T-cell (primary cell): ENCODE measurements around the gene ZFC3H1. TPM values are rescaled to one million over a fixed set of nuclear protein-coding genes. Genes with fewer than 3 reads are reported as not detected.

Experiments used
- ATAC-seq, 4 experiments: fragments of 200-7000 bp in 3 of 4; fragments of 150-1000 bp in 1 of 4; cut with Tn5 transposase; replicated peaks in 1 of 4; 1 replicate in 3 of 4; 2 replicates in 1 of 4; pipeline ENCODE4 v1.10.0; 2021; ENCODE audit warnings: moderate library complexity in 3 of 4, mild to moderate bottlenecking in 2 of 4, moderate number of reproducible peaks in 1 of 4
- CTCF ChIA-PET, 2 donors: fragments of 300-600 bp; sonication (Branson Sonifier 250); formaldehyde crosslinking; loops; one replicate each; lab custom pipeline; 2022; ENCODE audit warnings: antibody characterized with exemption in 2 of 2; lab: Charles Lee
- POLR2A ChIA-PET, 2 donors: fragments of 300-600 bp; sonication (Branson Sonifier 250); formaldehyde crosslinking; loops; one replicate each; lab custom pipeline; 2022; ENCODE audit warnings: antibody characterized with exemption in 2 of 2; lab: Charles Lee
- DNase-seq, 35 experiments: peaks; one replicate each; pipeline versions ENCODE4 v3.0.0 to v3.0.0-alpha.2; 2013 to 2023
- H3K27ac ChIP-seq: one replicate; pipeline ENCODE4 v1.5.1; 2013; ENCODE audit warnings: low read length
- H3K27me3 ChIP-seq, 2 experiments: replicated peaks in 1 of 2; 1 replicate in 1 of 2; 2 replicates in 1 of 2; pipeline versions ENCODE4 v1.6.1 to v1.7.0; 2013; ENCODE audit warnings: low read length in 1 of 2, mixed read lengths in 1 of 2; ENCODE audit not compliant: control insufficient read depth in 2 of 2, insufficient read depth in 2 of 2; ENCODE audit errors: extremely low read depth in 1 of 2
- H3K36me3 ChIP-seq, 2 donors: 1 replicate in 1 of 2; 2 replicates in 1 of 2; pipeline versions ENCODE4 v1.6.1 to v1.7.0; 2013; ENCODE audit warnings: low read length in 1 of 2; ENCODE audit not compliant: control insufficient read depth in 2 of 2, insufficient read depth in 1 of 2; ENCODE audit errors: extremely low read depth in 1 of 2
- H3K4me1 ChIP-seq, 2 experiments: 1 replicate in 1 of 2; 2 replicates in 1 of 2; pipeline versions ENCODE4 v1.6.1 to v1.7.0; 2013; ENCODE audit warnings: low read length in 2 of 2, mixed read lengths in 1 of 2; ENCODE audit not compliant: insufficient read depth in 2 of 2, control insufficient read depth in 1 of 2; ENCODE audit errors: extremely low read depth in 1 of 2
- H3K4me3 ChIP-seq, 2 donors: 1 replicate in 1 of 2; 2 replicates in 1 of 2; pipeline versions ENCODE4 v1.5.1 to v1.7.0; 2013; ENCODE audit warnings: mild to moderate bottlenecking in 2 of 2, low read length in 1 of 2, moderate library complexity in 1 of 2; ENCODE audit not compliant: control insufficient read depth in 1 of 2; ENCODE audit errors: extremely low read depth in 1 of 2
- H3K9me3 ChIP-seq: 2 replicates; pipeline ENCODE4 v1.7.0; 2013
- H3K27ac Mint-ChIP-seq, 2 donors: one replicate each; pipeline ENCODE4 v1.8.0; 2020 to 2021; ENCODE audit warnings: mild to moderate bottlenecking in 2 of 2, mixed read lengths in 2 of 2
- H3K27me3 Mint-ChIP-seq, 2 donors: one replicate each; pipeline ENCODE4 v1.8.0; 2021 to 2022; ENCODE audit warnings: mixed read lengths in 2 of 2
- H3K36me3 Mint-ChIP-seq: one replicate; pipeline ENCODE4 v1.8.0; 2021; ENCODE audit warnings: mixed read lengths
- H3K4me1 Mint-ChIP-seq, 3 donors: one replicate each; pipeline ENCODE4 v1.8.0; 2020 to 2022; ENCODE audit warnings: mixed read lengths in 3 of 3, mild to moderate bottlenecking in 1 of 3
- H3K4me3 Mint-ChIP-seq, 3 donors: one replicate each; pipeline ENCODE4 v1.8.0; 2020 to 2022; ENCODE audit warnings: mild to moderate bottlenecking in 3 of 3, mixed read lengths in 3 of 3, moderate library complexity in 3 of 3
- H3K9me3 Mint-ChIP-seq, 3 donors: one replicate each; pipeline ENCODE4 v1.8.0; 2020 to 2022; ENCODE audit warnings: mixed read lengths in 3 of 3
- WGBS: methylation state at CpG from one replicate; pipeline ENCODE4 v1.1.5; 2013; ENCODE audit warnings: missing lambda C conversion rate; ENCODE audit not compliant: insufficient coverage; 5-methylcytosine and 5-hydroxymethylcytosine counted together
- total RNA-seq, 35 experiments: library from RNA in 6 of 35; stranded (reverse) in 6 of 35; fragments of 120-200 nt in 1 of 35; gene quantifications; one replicate each; pipeline versions ENCODE4 v1.2.1 to v1.2.4 and lab custom pipeline; 2013 to 2026

Gene ZFC3H1
- total RNA-seq, 5 donors from 2014 or later (not counting 1 experiment from before 2014, with no cell fraction given) = 85.5 to 146 (median 106) TPM

DNA sequence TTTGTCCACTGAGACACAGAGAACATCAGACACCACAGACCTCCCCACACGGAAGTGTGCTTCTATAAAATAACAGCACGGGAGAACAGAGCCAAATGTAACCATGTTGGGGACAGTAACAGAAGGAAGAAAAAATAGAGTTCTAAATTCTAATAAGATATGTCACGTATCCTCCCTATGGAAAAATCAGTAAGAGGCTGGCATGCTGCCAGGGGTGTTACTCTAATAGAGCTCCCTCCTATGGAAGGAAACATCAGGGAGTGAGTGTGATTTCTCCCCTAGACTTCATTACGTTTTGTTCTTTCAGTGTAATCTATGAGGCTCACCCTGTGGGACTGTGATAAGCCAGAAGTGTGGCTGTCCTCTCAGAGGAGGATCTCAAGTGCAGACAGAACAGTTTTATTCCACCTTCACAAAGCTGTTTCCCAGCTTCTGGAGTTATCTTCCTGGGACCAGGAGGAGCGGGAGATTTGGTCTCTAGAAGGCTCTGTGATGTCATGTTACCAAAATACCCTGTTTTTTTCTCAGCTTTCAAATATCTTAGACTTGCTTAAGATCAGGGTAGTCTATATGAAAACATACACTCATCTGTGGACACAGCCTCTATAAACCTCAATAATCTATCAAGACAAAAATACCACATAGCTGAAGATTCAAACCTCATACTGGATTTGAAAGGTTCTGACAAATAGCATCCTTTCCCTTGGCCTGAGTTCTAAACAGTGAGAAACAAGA, 69.3 kb downstream of the ZFC3H1 start:
- Mint-ChIP-seq H3K4me1 (no peaks in the 10 kb centered on the region), H3K27ac (no peak overlapping the region), H3K27me3 (peaks cover 38 to 50% of the 10 kb centered on the region in 2 donors), H3K4me3 (no peak overlapping the region), H3K36me3 (no peaks in the 10 kb centered on the region), H3K9me3 (no peaks in the 10 kb centered on the region)
- Histone ChIP-seq H3K27me3 (peaks cover 0 to 12% of the 10 kb centered on the region in 2 experiments), H3K9me3 (no peaks in the 10 kb centered on the region), H3K36me3 (no peaks in the 10 kb centered on the region), H3K4me3 (no peak overlapping the region), H3K4me1 (no peaks in the 10 kb centered on the region), H3K27ac (no peak overlapping the region)
- POLR2A ChIA-PET = no interaction called here
- ATAC-seq (no peak), DNase-seq (no peak)
- CTCF ChIA-PET = no interaction called here
- no CpG with 5 or more reads among the region's 5 CpGs for WGBS

DNA sequence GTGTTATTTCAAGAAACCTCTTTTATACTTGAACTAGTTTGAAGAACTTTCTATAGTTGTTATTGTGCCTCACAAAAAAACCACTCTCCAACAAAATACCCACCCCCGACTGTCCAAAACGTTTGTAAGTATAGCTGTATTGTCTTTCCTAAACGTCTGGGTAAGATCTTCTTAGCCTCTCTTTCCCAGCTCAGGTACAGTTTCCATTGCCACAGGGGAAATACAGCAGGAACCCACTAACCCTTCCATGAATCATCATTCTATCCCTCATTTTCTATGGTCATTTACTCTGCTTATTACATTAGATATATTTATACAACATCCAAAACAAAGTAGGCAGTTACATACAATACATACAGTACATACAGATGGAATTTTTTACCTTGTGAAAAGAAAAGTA, 70.8 kb downstream of the ZFC3H1 start:
- Histone ChIP-seq H3K36me3 (no peaks in the 10 kb centered on the region), H3K27me3 (peaks cover 0 to 12% of the 10 kb centered on the region in 2 experiments), H3K9me3 (no peaks in the 10 kb centered on the region), H3K4me3 (no peak overlapping the region), H3K27ac (no peak overlapping the region), H3K4me1 (no peaks in the 10 kb centered on the region)
- H3K4me3 Mint-ChIP-seq = no peak overlapping the region
- CTCF ChIA-PET = no interaction called here
- no peak overlapping the region for H3K27ac Mint-ChIP-seq
- peaks cover 38 to 47% of the 10 kb centered on the region in 2 donors for H3K27me3 Mint-ChIP-seq
- DNase-seq (no peak), ATAC-seq (no peak)
- 43% methylated on average over 3 of the region's 3 CpGs for WGBS
- H3K4me1 Mint-ChIP-seq = no peaks in the 10 kb centered on the region
- no peaks in the 10 kb centered on the region for H3K36me3 Mint-ChIP-seq
- no peaks in the 10 kb centered on the region for H3K9me3 Mint-ChIP-seq
- POLR2A ChIA-PET = no interaction called here

DNA sequence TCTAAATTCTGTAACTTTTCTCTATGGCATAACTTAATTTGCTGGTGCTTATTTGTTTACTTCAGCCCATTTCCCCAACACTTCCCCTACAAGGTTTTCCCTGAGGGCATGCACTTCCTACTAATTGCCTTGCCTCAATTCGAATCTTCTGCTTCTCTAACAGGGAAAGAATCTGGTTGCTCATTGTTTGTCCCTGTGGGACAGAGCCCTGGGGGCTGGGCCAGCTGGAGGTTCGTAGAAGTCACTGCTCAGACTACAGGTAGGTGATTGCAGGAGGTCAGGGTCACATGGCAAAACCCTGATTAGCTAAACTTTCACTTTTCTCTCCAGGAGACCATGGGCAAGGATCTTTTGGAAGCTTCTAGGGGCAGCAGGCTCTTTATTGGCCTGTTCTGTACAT, 72.0 kb downstream of the ZFC3H1 start:
- Mint-ChIP-seq H3K27me3 (peaks cover 38 to 46% of the 10 kb centered on the region in 2 donors), H3K4me3 (no peak overlapping the region), H3K4me1 (no peaks in the 10 kb centered on the region), H3K36me3 (no peaks in the 10 kb centered on the region), H3K9me3 (no peaks in the 10 kb centered on the region), H3K27ac (no peak overlapping the region)
- Histone ChIP-seq H3K4me3 (no peak overlapping the region), H3K27ac (no peak overlapping the region), H3K27me3 (peaks cover 0 to 12% of the 10 kb centered on the region in 2 experiments), H3K9me3 (no peaks in the 10 kb centered on the region), H3K4me1 (no peaks in the 10 kb centered on the region), H3K36me3 (no peaks in the 10 kb centered on the region)
- POLR2A ChIA-PET = no interaction called here
- DNase-seq (no peak), ATAC-seq (no peak)
- no CpG with 5 or more reads among the region's 2 CpGs for WGBS
- CTCF ChIA-PET = no interaction called here

DNA sequence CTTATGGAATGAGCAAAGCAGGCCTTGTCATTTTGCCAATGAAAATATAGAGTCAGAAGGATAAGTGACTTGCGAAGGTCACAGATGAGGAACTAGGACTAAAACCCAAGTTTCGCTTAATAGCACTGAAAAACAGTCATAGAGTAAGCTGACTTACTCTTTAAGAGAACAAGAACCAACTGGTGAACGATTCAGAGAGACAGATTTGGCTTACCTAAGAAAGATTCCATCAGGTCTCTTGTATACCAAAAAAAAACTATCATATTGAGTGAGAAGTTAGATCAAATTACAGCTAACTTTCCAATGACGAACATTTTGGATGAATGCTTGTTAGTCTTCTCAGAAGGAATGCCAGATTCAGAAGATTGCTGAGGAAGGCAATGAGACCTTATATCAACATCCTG, 74.2 kb downstream of the ZFC3H1 start:
- no peak overlapping the region for H3K4me3 Mint-ChIP-seq
- POLR2A ChIA-PET = no interaction called here
- H3K4me1 Mint-ChIP-seq = no peaks in the 10 kb centered on the region
- ATAC-seq (no peak), DNase-seq (no peak)
- CTCF ChIA-PET = no interaction called here
- 100% methylated on average over 2 of the region's 4 CpGs for WGBS
- no peaks in the 10 kb centered on the region for H3K36me3 Mint-ChIP-seq
- peaks cover 0 to 9% of the 10 kb centered on the region in 2 experiments for H3K27me3 ChIP-seq
- no peak overlapping the region for H3K27ac ChIP-seq
- no peak overlapping the region for H3K4me3 ChIP-seq
- no peaks in the 10 kb centered on the region for H3K36me3 ChIP-seq
- H3K9me3 ChIP-seq = no peaks in the 10 kb centered on the region
- H3K27ac Mint-ChIP-seq = no peak overlapping the region
- no peaks in the 10 kb centered on the region for H3K9me3 Mint-ChIP-seq
- peaks cover 25 to 40% of the 10 kb centered on the region in 2 donors for H3K27me3 Mint-ChIP-seq
- H3K4me1 ChIP-seq = no peaks in the 10 kb centered on the region

DNA sequence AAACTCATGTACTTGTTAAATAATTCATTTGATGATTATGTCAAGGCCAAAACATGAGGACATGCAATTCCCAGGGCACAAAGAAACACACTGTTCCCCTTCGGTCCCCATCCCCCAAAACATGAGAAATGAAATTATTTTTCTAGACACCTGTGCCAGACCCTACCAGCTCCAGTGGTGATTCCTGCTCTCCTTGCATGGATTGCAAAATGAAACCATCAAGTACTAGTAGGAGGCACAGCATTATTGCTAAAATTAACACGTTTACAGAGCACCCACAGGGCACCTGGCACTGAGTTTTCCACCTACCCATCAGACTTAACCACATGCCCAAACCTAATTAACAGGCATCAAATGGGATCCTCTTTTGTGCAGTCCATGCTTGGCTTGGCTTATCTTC, 76.6 kb downstream of the ZFC3H1 start:
- CTCF ChIA-PET = interaction anchor here in 1 of 2 donors (0.6 kb wide), 1 partner anchor 1592 kb away, joined by 3 read pairs; no protein-coding TSS in a partner anchor
- no peak overlapping the region for H3K27ac Mint-ChIP-seq

DNA sequence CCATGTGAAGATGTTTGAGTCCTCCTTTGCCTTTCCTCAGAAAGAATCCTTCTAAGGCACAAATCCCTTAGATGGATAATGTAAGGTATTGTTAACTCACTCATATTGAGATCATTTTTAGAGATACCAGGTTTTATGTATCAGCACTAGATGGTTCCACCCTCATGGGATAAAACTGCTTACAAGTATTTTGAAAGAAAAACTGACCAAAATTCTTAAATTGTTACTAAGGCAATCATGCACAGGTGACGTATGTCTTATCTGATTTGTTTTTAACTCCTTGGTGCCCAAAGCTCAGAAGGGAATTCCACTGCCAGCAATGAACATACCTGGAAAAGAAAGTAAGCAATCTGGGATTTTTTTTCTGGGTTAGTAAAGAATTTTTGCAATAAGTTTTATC, 78.4 kb downstream of the ZFC3H1 start:
- H3K4me3 Mint-ChIP-seq = no peak overlapping the region
- 20% methylated on average over 1 of the region's 1 CpG for WGBS
- H3K27ac ChIP-seq = no peak overlapping the region
- ChIA-PET CTCF (no interaction called here), POLR2A (interaction anchor here in 1 of 2 donors (0.7 kb wide), 1 partner anchor 100 kb away, joined by 3 read pairs; no protein-coding TSS in a partner anchor)
- H3K27ac Mint-ChIP-seq = no peak overlapping the region
- no peaks in the 10 kb centered on the region for H3K36me3 ChIP-seq
- H3K4me3 ChIP-seq = no peak overlapping the region
- H3K9me3 Mint-ChIP-seq = no peaks in the 10 kb centered on the region
- no peaks in the 10 kb centered on the region for H3K9me3 ChIP-seq
- no peaks in the 10 kb centered on the region for H3K36me3 Mint-ChIP-seq
- no peaks in the 10 kb centered on the region for H3K4me1 Mint-ChIP-seq
- peaks cover 0 to 13% of the 10 kb centered on the region in 2 donors for H3K27me3 Mint-ChIP-seq
- ATAC-seq (no peak), DNase-seq (no peak)
- H3K27me3 ChIP-seq = peaks cover 0 to 6% of the 10 kb centered on the region in 2 experiments
- H3K4me1 ChIP-seq = no peaks in the 10 kb centered on the region

More for the DNA sequence above, 76.6 kb downstream of the ZFC3H1 start:
- no peaks in the 10 kb centered on the region for H3K36me3 Mint-ChIP-seq
- ATAC-seq (no peak), DNase-seq (no peak)
- no peak overlapping the region for H3K4me3 Mint-ChIP-seq
- 79% methylated on average over 2 of the region's 2 CpGs for WGBS
- no peak overlapping the region for H3K27ac ChIP-seq
- H3K27me3 Mint-ChIP-seq = peaks cover 8 to 22% of the 10 kb centered on the region in 2 donors
- H3K4me1 Mint-ChIP-seq = no peaks in the 10 kb centered on the region
- H3K4me1 ChIP-seq = no peaks in the 10 kb centered on the region
- no peaks in the 10 kb centered on the region for H3K9me3 ChIP-seq
- POLR2A ChIA-PET = no interaction called here
- no peaks in the 10 kb centered on the region for H3K36me3 ChIP-seq
- H3K4me3 ChIP-seq = no peak overlapping the region
- H3K27me3 ChIP-seq = peaks cover 0 to 16% of the 10 kb centered on the region in 2 experiments
- H3K9me3 Mint-ChIP-seq = no peaks in the 10 kb centered on the region
